Inflammatory macrophage treated with lipopolysaccharide for 1 hour (primary cell): ENCODE measurements around the gene VGLL1.

Experiments
- DNase-seq, 2 donors: peaks; one replicate each; pipeline ENCODE4 v3.0.0-alpha.2; 2020 to 2022

VGLL1 gene

GRCh38 chrX:136531951-136532350 is at the start of gene VGLL1:
Gene VGLL1 (plus strand): TSS chrX:136532215. CDS start chrX:136536021, 3,806 bp downstream.
- no peak for DNase-seq

GRCh38 chrX:136487647-136488046 is 44.4 kb upstream of the VGLL1 start, which contains the start of gene BRS3:
Gene BRS3 (plus strand): TSS chrX:136487947. CDS start chrX:136488115, 168 bp downstream.
- DNase-seq, result no peak

- DNase-seq, result no peak
Observed at GRCh38 chrX:136488706-136489105, 43.3 kb upstream of the VGLL1 start.

- DNase-seq, result no peak
Observed at GRCh38 chrX:136491832-136492231, 40.2 kb upstream of the VGLL1 start.

- no peak for DNase-seq
Observed at GRCh38 chrX:136493011-136493410, 39.0 kb upstream of the VGLL1 start.

GRCh38 chrX:136495043-136495442 is 37.0 kb upstream of the VGLL1 start:
- DNase-seq, result peak; percentile 5 to 6

GRCh38 chrX:136496186-136496763 is 35.7 kb upstream of the VGLL1 start:
- no peak for DNase-seq

GRCh38 chrX:136496764-136497555 is 35.1 kb upstream of the VGLL1 start:
- DNase-seq, result peak; percentile 75 to 77

- no peak for DNase-seq
Observed at GRCh38 chrX:136497556-136498052, 34.4 kb upstream of the VGLL1 start, which contains the start of gene HTATSF1. Gene HTATSF1 (plus strand): TSS chrX:136497592. CDS start chrX:136497685, 93 bp downstream.

- no peak for DNase-seq
Observed at GRCh38 chrX:136519069-136519468, 12.9 kb upstream of the VGLL1 start.

GRCh38 chrX:136523770-136524169 is 8.2 kb upstream of the VGLL1 start:
- no peak for DNase-seq

GRCh38 chrX:136525738-136526606 is 6.0 kb upstream of the VGLL1 start:
- no peak for DNase-seq

- DNase-seq, result no peak
Observed at GRCh38 chrX:136528645-136529315, 3.2 kb upstream of the VGLL1 start.

- no peak for DNase-seq
Observed at GRCh38 chrX:136529795-136530194, 2.2 kb upstream of the VGLL1 start.

GRCh38 chrX:136534131-136534530 is 2.1 kb downstream of the VGLL1 start:
- DNase-seq, result no peak

- DNase-seq, result no peak
Observed at GRCh38 chrX:136538811-136539210, 6.8 kb downstream of the VGLL1 start.

GRCh38 chrX:136540226-136540625 is 8.2 kb downstream of the VGLL1 start:
- DNase-seq, result no peak

GRCh38 chrX:136541294-136541693 is 9.3 kb downstream of the VGLL1 start:
- DNase-seq, result no peak

- DNase-seq, result no peak
Observed at GRCh38 chrX:136542281-136542680, 10.3 kb downstream of the VGLL1 start.

GRCh38 chrX:136546371-136546781 is 14.4 kb downstream of the VGLL1 start:
- no peak for DNase-seq

GRCh38 chrX:136549226-136549625 is 17.2 kb downstream of the VGLL1 start:
- DNase-seq, result no peak

- DNase-seq, result no peak
Observed at GRCh38 chrX:136551410-136551809, 19.4 kb downstream of the VGLL1 start.
